ENCODE measurements around the gene SND1.

GRCh38 chr7:127810113-127810512 is 158.1 kb downstream of the SND1 start:
- TF ChIP-seq REST (IDR thresholded peaks at IDR 0.05; ENCODE audit: insufficient replicate concordance, low read depth): no peak
- TF ChIP-seq GABPA (IDR thresholded peaks at IDR 0.05; ENCODE audit: low read depth): no peak

Data from HL-60 (cell line).